Stimulated activated naive CD8-positive, alpha-beta T cell treated with anti-CD3 and anti-CD28 coated beads, Interleukin-15, Interleukin-2, amounts not matched to agents 100 U/mL and 50 U/mL, for 24 hours (primary cell): ENCODE measurements around the gene MYO1A.
A peak's percentile ranks its signal among the peaks of the same experiment; 100 is the strongest.

Experiments
- ATAC-seq: fragments of 150-1000 bp; cut with Tn5 transposase; one replicate; pipeline ENCODE4 v1.10.0; 2021
- DNase-seq: peaks from one replicate; pipeline ENCODE4 v3.0.0; 2021

Gene MYO1A

DNA sequence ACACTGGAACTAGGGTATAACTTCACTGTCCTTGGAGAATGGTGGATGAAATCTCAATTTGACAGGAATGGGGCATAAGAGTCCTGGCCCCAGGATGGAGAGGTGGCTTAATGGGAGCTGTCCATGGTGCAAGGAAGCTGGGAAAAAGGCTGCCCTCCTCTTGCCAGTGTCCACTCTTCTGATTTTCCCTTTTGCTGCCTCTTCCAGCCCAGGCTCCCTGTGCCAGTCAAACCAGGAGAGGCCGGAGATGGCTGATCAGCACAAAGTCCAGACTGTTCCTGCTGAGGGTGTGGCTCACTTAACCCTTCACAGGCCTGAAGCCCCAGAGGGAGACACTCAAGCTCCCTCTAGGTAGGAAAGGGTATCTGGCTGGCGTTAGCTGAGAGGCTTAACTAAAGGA lies at the start of gene MYO1A:
Gene MYO1A, minus strand, starts transcription at position 240 of the 400 bp plus-strand sequence. CDS start 1,806 bp downstream, outside the sequence.
- DNase-seq (no peak), ATAC-seq (no peak)

DNA sequence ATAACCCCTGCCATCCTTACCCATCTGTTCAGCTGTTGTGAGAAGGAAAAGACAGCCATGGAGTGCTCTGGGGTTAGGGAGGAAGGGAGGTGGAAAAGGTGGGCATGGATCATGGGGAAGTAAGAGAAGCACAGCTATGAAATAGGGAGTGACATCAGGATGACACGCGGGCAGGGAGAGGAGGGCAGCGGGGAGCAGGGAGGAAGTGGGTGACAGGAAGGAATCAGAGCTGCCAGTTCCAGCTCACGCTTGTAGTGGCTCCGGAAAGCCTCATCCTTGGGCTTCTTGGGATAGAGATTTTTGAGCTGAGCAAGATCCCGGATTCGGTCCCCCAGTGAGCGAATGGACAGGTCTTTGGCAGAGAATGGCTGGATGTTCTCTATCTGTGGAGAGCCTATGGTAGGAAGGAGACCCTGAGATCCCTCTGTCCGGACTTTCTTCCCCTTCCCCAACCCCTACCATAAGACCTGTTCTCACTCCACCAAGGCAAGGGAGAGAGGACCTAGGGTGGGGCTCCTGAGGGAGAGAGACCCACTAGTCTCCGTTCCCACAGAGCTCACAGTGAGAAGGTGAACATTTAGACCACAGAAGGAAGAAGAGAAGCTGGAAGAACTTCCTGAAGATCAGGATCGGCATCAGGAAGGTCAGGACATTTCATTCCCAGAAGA lies 49.3 kb upstream of the MYO1A start:
- DNase-seq (no peak), ATAC-seq (no peak)

GRCh38 chr12:57098546-57098945 lies 48.6 kb upstream of the MYO1A start:
- ATAC-seq = no peak

DNA sequence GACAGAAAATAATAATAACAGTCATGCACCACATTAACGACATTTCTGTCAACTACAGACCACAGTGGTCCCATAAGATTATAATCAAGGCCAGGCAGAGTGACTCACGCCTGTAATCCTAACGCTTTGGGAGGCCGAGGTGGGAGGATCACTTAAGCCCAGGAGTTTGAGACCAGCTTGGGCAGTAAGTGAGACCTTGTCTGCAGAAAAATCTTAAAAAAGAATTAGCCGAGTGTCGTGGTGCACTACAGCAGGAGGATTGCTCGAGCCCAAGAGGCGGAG lies 47.6 kb upstream of the MYO1A start:
- DNase-seq = no peak
- no peak for ATAC-seq

More at GRCh38 chr12:57098546-57098945, 48.6 kb upstream of the MYO1A start:
- DNase-seq = no peak

GRCh38 chr12:57096748-57097553 lies 47.0 kb upstream of the MYO1A start:
- no peak for DNase-seq
- ATAC-seq = no peak

- no peak for DNase-seq
Observed at GRCh38 chr12:57096099-57096572, 46.2 kb upstream of the MYO1A start.

GRCh38 chr12:57095440-57095839 lies 45.5 kb upstream of the MYO1A start:
- ATAC-seq (no peak), DNase-seq (no peak)

More at GRCh38 chr12:57096099-57096572, 46.2 kb upstream of the MYO1A start:
- ATAC-seq = no peak

GRCh38 chr12:57094208-57095160 lies 44.6 kb upstream of the MYO1A start:
- DNase-seq = no peak
- no peak for ATAC-seq

DNA sequence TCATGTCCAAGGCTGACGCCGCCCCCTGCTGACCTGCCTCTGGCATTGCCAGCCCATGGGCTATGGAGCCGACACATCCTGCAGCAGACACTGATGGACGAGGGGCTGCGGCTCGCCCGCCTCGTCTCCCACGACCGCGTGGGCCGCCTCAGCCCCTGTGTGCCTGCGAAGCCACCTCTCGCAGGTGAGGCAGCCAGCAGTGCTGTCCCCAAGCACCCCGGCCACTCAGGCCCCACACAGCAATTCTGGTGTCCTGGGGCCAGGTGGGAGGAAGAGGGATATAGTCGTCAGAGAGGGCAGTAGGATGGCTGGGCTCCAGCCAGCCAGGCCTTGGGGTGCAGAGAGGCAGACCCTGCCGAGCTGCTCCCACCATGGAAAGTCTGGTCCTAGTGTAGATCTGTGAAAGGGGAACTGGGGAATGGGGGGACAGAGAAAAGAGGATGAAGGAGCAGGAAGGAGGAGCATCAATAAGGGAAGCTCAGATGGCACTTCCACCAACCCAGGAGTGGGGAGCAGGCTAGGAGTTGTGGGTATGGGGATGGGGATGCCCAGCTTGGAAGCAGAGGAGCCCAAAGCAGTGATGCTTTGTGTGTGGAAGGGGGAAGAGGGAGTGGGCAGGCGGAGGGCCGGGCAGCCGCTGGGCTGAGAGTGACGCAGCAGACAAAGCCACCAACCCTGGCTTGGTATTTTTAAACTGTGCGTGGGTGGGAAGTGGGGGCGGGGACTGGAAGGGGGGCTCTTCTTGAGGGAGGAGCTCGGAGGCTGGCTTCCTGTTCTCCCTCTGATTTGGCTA lies 43.7 kb upstream of the MYO1A start:
- DNase-seq = peak; percentile 83
- ATAC-seq = peak; percentile 38

DNA sequence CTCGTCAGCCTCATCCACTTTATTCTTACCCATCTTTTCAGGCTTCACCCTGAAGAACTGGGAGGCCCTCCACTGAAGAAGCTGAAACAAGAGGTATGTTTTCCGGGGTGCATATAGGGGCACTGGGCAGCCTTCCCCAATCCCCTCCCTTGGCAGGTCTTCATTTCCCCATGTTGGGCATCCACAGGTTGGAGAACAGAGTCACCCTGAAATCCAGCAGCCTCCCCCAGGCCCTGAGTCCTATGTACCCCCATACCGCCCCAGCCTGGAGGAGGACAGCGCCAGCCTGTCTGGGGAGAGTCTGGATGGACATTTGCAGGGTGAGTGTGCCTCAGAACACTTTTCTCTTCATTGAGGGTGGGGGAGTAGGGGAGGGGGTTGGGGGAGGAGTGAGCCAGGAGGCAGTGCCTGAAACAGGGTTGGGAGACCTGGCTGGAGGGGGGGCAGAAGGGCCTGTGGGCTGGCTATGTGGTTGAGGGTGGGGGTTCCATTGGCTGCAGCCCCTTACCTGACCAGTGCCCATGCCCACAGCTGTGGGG lies 43.0 kb upstream of the MYO1A start:
- ATAC-seq (no peak), DNase-seq (no peak)

- DNase-seq = no peak
- no peak for ATAC-seq
Observed at GRCh38 chr12:57092529-57092862, 42.6 kb upstream of the MYO1A start.

GRCh38 chr12:57091638-57092528 lies 42.0 kb upstream of the MYO1A start:
- ATAC-seq (no peak), DNase-seq (no peak)

GRCh38 chr12:57090924-57091637 lies 41.2 kb upstream of the MYO1A start:
- DNase-seq = no peak

GRCh38 chr12:57090490-57090889 lies 40.6 kb upstream of the MYO1A start:
- ATAC-seq = no peak
- DNase-seq = no peak

More at GRCh38 chr12:57090924-57091637, 41.2 kb upstream of the MYO1A start:
- ATAC-seq = no peak

- ATAC-seq (peak; percentile 2), DNase-seq (peak; percentile 70)
Observed at GRCh38 chr12:57089271-57090245, 39.6 kb upstream of the MYO1A start.

GRCh38 chr12:57088354-57089270 lies 38.7 kb upstream of the MYO1A start, which contains the start of gene NAB2:
Gene NAB2 (plus strand): TSS chr12:57089114. CDS start chr12:57089272, 158 bp downstream.
- peak; percentile 92 for DNase-seq
- ATAC-seq = peak; percentile 42

DNA sequence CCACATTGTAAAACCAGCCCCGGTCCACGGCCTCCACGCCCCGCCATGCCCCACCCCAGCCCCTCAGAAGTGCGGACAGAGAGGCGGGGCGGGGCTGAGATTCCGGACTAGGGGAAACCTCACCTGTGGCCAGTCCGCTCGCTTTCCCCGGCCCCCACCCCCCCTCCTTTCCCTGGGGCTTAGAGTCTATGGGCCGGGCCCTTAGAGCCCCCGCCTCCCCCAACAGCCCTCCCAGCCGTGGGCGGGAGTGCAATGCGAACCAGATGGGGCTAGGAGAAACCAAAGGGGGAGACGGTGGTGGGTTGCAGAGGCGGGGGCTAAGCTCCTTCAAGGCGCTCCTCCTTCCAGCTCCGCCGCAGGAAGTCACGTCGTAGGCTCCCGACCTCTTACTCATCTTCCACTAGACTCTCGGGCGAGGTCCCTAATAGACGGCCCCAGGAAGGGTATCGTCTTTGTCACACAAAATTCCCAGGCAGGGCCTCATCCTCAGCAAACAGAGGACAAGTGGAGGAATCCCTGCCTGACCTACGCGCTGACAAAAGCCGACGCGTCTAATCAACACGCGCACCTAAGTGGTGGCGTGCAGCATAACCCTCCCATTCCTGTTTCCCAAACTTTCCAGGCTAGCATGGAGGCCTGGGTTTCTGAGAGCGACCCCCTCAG lies 37.9 kb upstream of the MYO1A start:
- DNase-seq (peak; percentile 90), ATAC-seq (peak; percentile 53)
